DMS79 (cell line): ENCODE measurements around the gene CLIC1.

Experiments used
- DNase-seq: peaks from one replicate; lab custom pipeline; 2025; lab: John Stamatoyannopoulos, UW

The CLIC1 gene

DNA sequence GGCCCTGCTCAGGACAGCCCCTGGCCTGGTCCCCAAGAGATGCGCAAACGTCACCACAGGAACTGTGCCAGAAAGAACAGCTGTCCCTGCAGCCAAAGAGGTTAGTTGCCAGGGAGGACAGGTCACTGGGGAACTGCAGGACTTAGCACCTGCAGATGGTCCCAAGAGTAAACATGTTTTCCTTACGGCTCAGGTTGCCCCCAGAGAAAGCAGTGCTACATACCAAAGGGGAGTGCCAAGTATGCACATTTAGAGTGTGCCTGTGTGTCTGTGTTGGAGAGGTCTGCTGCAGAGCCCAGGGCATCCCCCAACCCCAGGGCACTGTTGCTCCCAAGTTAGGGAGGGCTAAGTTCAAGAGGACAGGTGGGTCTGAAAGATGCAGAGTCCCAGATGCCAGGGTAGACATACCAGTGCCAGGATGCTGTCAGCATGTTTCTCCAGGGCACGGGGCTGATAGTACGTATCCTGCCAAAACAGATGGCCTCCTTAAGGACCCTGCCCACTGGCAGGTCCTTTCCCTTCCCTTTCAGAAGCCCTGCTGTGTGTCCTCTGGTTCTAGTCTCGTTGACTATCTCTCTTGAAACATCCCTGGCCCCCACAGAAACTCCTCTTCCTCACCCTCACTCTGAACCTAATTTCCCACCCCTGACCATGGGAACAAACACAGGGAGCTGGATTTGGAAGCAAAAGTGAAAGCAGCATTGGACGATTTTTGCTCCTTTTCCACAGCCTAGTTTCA is 34.5 kb downstream of the CLIC1 start:
- peak; percentile 65 for DNase-seq

DNA sequence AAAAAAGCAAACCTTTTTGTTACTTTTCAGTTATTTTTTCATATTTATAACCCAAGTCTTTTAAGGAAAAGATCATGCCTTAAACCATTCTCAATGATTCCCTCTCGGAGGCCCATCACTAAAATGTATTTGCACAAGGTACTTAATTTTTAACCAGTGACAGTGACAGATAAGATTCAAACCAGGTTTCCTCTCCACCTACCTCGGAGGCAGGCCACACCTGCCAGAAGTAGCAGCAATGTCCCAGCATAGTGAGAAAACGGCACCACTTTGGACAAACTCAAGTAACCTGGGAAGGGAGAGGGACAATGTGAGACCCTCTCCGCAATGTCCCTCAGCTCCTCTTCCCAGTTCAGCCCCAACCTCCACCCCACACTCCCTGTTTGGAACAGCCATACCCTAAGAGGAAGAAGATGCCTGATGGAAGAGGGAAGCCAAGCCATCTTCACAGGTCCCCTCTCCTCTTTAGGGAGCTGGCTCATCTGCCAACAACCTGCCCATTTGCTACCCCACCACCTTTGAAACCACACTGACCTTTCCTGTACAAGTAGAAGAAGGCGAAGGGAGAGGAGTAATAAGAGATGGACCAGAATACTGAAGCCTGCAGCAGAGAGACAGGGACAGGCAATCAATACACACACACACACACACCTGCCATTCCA is 35.5 kb downstream of the CLIC1 start:
- DNase-seq = no peak

DNA sequence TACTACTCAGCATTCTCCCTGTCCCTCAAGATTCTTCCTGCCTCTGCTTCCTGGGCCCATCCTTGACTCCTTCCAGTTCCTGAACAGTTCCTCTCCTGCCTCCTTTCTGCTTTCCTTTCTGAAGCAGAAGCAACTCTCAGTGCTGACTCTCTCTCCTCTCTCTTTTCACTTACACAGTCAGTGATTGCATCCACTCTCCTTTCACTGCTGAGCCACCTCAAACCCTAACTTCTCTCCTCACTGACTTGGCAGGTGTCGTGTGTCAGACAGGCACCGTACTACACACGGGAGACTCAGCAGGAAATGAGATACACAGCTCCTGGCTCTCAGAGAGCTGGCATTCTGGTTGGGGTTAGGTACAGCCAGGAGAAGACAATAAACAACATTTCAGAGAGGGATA is 38.8 kb downstream of the CLIC1 start:
- DNase-seq = no peak

DNA sequence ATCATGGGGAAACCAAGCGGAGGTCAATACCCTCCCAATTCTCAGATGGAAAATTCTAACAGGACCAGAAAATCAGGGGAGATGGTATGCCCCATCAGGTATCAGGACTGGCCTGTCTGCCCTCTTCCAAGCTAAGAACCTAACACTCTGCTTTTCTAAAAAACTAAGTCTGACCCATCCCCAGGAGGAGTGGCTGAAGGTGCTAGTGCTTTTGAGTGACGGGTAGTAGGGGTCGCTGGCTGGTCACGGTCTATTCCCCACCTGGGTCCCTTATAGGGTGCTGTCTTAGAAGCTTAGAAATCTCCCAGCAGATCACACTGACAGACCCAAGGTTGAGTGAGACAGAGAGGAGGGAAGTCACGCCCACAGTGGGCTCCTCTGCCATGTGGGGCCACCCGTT is 42.8 kb downstream of the CLIC1 start:
- DNase-seq = no peak

DNA sequence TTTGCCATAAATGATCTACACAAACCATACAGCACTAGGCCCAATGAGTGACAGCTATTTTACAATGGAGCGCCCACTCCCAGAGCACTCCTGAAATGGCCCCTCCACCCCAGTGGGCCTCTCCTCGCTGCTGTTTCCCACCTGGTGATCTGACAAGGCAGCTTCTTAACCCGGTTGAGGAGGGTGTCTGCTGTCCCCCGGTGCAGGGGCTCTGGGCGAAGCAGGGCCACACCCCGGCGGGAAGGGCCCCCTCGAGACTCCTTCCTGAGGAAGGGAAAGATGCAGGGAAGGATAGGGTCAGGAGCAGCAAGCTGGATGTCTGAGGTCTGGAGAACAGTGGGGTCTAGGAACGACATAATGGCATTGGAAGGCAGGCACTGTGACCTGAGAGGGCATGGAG is 43.4 kb downstream of the CLIC1 start:
- no peak for DNase-seq

DNA sequence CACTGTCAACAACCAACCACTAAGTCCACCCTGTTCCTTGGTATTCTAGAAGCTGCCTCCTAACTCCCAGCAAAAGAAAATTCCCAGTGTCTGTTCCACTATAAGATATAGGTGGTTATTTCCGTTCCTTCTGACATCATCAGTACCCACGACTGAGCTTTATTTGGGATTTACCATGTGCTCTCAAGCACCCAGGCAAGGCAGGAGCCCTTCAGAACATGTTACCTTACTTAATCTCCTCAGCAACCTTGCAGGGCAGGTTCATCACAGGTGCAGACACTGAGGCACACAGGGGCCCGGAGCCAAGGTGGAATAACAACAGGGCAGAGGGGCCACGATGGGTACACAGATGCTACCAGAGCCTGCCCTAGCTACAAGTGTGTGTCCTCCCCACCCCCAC is 44.0 kb downstream of the CLIC1 start:
- no peak for DNase-seq

DNA sequence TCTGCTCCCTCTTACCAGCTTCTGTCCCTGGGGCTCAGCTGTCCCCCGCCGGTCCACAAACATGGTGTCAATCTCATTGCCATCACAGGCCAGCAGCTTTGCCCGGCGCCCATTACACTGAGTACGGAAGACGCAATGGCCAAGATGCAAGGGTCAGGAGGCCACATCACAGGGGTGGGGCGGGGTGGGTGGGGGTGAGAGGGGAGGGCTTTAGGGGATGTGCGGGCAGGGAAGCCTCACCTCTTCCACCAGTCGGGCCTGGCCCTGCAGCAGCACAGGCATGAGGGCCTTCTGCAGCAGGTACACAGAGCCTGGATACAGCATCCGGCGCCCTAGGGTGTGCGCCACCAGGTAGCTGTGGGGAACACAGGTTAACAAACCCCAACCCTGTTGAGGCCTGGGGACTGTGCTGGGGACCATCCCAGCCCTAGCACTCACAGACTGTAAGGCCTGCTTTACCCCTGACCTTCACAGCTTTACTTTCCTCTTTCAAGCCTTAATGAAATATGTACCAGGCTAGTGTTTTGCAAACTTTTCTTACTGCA is 44.7 kb downstream of the CLIC1 start:
- no peak for DNase-seq

DNA sequence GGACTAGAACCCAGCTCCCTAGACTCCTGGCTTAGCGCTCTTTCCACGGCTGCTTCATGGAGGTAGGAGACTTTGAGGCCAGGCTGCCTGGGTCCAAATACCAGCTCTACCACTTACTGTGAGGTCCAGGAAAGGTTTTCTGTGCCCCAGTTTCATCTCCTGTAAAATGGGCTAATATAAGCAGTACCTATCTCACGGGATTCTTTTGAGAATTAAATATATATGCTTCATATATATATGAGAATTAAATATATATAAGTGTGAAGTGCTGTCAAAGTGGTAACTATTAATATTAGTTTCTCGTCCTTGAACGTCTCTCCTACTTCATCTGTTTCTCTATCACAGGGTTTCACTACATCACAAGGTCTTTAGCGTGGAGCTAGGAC is 45.3 kb downstream of the CLIC1 start:
- no peak for DNase-seq

DNA sequence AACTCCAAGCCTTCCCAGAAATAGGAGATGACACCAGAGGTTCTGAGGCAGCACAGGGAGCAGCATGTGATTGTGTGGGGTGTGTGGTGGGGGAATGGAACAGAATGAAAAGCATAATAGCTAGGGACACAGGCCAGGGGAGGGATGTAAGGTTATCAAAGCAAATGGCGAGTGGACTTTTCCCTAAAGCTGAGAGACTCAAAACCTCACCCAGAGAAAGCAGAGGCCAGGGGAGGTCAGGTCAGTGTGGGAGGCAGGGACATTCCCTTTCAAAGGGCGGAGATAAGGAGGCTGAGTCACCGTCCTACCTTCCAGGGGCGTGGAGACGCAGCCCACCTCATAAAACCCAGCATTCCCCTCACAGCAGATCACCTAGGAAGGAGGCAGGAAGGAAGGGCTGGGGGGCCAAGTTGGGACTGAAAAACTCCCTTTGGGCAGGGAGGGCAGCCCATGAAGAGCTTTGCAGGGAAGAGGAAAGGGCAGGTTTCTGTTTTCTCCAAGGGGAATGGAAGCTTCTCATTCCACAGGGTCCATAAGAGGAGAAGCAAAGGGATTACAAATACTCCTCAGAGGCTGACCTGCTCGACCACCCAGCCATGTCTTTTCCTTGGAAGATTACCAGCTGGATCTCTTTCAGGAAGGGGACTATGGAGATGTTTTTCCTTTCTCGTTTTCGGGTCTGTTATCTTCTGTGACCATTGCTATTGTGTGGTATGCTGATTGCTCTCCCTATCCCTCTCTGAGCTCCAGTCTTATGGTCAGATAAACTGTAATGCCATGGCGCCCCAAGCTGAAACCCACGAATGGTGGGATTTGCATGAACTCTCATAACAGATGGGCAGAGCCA is 45.9 kb downstream of the CLIC1 start:
- DNase-seq = no peak

DNA sequence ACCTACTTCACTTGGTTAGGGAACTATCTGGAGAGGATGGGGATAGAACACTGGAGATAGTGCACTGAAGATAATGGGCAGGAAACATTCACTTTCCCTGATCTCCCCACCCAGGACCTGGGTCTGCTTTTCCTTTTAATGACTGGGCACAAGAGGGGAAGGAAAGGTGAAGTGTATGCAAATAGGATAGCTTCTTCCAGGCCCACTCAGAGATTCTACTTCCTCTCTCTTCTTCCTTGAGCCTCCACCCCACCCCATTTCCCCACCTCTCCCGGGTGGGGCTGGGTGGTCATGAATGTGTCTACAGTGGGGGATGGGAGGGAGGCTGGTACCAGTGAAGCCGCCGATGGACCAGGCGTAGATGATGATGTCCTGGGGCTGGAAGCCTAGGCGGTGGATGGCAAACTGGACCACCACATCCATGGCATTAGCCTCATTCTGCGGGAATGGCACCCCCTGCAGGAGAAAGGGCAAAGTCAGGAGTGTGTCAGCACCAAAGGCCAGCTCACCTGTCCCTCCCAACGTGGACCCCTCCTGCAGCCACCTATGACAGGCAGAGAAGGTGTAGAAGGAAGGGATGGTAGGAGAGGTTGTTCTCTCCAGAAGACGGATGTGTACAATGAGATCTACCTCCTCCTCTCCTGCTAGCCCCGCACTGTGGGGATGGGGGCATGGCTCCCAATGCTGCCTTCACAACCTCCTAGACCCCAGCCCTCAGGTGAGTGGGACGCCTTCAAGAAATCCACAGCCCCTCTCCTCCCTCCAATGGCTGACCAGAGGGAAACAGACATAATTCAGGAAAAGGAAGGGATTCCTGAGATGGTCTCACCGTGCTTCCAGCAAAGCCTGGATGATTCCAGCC is 46.9 kb downstream of the CLIC1 start:
- DNase-seq = no peak

DNA sequence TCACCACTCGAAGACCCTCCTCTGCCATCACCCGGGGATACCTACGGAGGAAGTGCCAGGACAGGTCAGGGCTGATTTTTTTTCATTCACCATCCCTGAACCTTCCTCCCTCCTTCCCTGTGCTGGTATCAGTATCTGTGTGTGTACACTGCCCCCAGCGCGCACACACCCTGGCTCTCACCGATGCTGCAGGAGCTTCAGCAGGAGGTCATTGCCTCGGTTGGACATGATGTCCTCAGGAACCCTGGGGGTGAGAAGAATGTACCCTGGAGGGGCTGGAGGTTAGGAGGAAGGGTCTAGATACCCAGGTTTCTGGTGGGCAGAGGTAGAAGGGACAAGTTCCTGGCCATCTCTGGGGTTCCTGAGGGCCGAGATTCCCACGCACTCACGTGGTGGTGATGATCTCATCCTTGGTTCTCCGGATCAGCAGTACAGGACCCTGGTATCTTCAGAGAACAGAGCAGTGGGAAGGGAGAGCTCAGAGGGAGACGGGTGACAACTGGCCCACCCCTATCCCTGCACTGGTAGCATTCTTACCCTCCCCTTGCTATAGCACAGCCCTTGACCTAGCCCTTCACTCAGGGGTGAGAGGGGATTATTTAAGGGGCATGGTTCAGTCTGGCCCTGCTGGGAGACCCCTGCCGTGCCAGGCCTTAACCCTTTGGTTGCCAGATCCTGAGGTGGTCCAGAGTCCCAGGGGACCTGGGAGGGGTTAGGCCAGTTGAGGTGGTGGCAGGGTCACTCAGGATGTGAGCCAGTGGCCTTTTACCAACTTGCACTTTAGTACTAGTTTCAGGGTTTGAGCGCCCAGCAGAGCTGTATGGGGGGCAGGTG is 48.3 kb downstream of the CLIC1 start:
- no peak for DNase-seq

DNA sequence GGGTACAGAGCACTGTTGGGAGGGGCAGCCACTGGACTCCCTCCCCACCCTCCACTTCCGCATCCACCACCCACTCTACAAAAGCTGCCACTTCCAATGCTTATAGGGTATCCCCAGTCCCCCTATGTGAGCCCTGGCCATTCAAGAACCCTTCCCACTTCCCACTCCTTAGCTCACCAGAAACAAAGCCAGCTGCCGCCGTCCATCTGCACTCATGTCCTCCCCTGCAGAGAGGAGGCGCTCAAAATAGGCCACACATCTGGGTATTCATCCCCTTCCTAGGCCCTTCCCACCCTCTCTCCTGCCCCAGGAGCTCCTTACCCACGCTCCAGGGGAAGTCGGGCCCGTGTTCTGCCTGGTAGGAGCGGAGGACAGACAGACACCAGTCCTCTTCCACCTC is 49.0 kb downstream of the CLIC1 start:
- DNase-seq = no peak

DNA sequence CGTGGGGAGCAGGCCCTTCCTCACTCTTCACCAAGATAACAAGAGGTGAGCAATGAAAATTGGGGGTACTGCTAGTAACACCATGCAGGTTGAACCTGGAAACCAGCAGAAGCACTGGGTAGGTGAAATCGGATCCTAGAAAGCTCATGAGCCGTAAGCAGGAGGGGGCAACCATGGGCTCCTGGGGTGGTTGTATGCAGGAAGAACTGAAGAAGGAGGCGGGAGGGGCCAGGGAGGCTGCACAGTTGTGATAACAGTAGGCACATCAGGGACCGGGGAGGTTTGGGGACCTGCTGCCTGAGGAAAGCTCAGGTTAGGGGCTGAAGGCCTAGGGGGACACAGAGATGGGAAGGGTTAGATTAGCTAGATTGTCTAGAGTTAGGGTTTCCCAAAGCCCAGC is 49.8 kb downstream of the CLIC1 start:
- DNase-seq = no peak

DNA sequence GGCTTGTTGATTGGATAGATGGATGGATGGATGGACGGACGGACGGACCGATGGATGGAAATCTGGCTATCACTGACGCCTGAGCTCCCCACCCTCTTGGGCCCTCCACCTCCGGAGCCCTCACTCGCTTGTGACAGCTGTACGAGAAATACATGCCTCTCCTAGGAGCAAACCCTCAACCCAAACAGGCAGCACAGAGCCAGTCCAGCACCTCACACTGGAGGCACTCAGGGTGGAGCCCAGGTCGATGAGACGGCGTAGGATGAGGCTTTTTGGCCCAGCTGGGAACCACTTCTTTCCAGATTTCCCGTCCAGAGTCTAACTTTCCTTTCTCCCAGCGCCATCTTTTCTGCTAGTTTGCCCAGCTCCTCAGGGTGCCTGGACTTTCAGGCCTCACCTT is 52.7 kb downstream of the CLIC1 start:
- no peak for DNase-seq

DNA sequence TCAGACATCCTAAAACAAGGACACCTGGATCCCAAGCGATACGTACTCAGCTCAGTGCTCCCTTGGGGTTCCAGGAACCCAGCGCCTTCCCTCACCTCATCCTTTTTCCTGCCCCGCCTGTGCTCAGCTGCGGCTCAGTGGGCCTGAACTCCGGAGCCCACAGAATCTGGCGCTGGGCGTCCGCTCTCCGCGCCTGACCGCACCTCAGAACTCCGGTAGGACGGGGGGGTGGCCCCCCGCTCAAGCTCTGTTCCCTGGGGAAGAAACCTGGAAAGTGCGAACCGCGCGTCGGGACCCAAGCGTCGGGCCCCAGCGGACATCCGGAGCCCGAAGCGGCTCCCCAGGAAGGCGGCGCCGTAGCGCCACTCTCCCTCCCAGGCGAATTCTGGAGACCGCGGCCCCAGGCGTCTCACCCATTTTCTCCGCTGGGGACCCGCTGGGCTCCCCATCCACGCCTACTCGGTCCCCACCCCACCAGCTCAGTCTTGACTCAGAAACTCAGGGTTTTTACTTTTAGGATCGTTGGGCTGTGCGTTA is 55.1 kb downstream of the CLIC1 start:
- DNase-seq = peak; percentile 45
